NAMALWA (cell line): ENCODE results near the gene DUOXA2.
"Not testable (repeated sequence)": the region's sequence is repeated elsewhere in the genome, so short reads cannot be mapped to it uniquely, and the experiment has no call there.

ENCODE experiments used
- DNase-seq: peaks from one replicate; pipeline ENCODE4 v3.0.0-alpha.2; 2015; ENCODE audit warnings: low spot score

The DUOXA2 gene

GRCh38 chr15:45117308-45118130 is 3.4 kb downstream of the DUOXA2 start:
- DNase-seq = no peak

- peak; percentile 94 for DNase-seq
Measured at GRCh38 chr15:45118131-45118588, 4.0 kb downstream of the DUOXA2 start.

- no peak for DNase-seq
Measured at GRCh38 chr15:45118996-45119395, 4.9 kb downstream of the DUOXA2 start.

GRCh38 chr15:45120081-45120972 is 6.2 kb downstream of the DUOXA2 start:
- no peak for DNase-seq

- DNase-seq = no peak
Measured at GRCh38 chr15:45121020-45121419, 6.9 kb downstream of the DUOXA2 start.

- DNase-seq = no peak
Measured at GRCh38 chr15:45121706-45122417, 7.7 kb downstream of the DUOXA2 start.

- no peak for DNase-seq
Measured at GRCh38 chr15:45122719-45123118, 8.6 kb downstream of the DUOXA2 start.

- DNase-seq = no peak
Measured at GRCh38 chr15:45123397-45123796, 9.3 kb downstream of the DUOXA2 start.

- peak; percentile 75 for DNase-seq
Measured at GRCh38 chr15:45126535-45127158, 12.5 kb downstream of the DUOXA2 start.

- DNase-seq = no peak
Measured at GRCh38 chr15:45128971-45129639, 15.0 kb downstream of the DUOXA2 start.

GRCh38 chr15:45129651-45130129 is 15.6 kb downstream of the DUOXA2 start, which contains the start of the genes DUOX1 and DUOXA1:
DUOX1 (plus strand) TSS chr15:45129994; CDS start chr15:45131967, 1,973 bp downstream.
DUOXA1 (minus strand) TSS chr15:45129879; CDS start chr15:45123014, 6,865 bp downstream.
- DNase-seq = no peak

- no peak for DNase-seq
Measured at GRCh38 chr15:45130291-45131000, 16.3 kb downstream of the DUOXA2 start.

- no peak for DNase-seq
Measured at GRCh38 chr15:45131510-45131909, 17.4 kb downstream of the DUOXA2 start.

GRCh38 chr15:45132844-45133560 is 18.9 kb downstream of the DUOXA2 start:
- no peak for DNase-seq

GRCh38 chr15:45133561-45133920 is 19.4 kb downstream of the DUOXA2 start:
- no peak for DNase-seq

- no peak for DNase-seq
Measured at GRCh38 chr15:45134046-45134445, 19.9 kb downstream of the DUOXA2 start.

- no peak for DNase-seq
Measured at GRCh38 chr15:45134682-45135604, 20.8 kb downstream of the DUOXA2 start.

- not testable (repeated sequence) for DNase-seq
Measured at GRCh38 chr15:45135705-45136377, 21.7 kb downstream of the DUOXA2 start.
